ENCODE results near the gene GGA1.
"Not testable (repeated sequence)": the region's sequence is repeated elsewhere in the genome, so short reads cannot be mapped to it uniquely, and the experiment has no call there.

GGA1 gene

DNA sequence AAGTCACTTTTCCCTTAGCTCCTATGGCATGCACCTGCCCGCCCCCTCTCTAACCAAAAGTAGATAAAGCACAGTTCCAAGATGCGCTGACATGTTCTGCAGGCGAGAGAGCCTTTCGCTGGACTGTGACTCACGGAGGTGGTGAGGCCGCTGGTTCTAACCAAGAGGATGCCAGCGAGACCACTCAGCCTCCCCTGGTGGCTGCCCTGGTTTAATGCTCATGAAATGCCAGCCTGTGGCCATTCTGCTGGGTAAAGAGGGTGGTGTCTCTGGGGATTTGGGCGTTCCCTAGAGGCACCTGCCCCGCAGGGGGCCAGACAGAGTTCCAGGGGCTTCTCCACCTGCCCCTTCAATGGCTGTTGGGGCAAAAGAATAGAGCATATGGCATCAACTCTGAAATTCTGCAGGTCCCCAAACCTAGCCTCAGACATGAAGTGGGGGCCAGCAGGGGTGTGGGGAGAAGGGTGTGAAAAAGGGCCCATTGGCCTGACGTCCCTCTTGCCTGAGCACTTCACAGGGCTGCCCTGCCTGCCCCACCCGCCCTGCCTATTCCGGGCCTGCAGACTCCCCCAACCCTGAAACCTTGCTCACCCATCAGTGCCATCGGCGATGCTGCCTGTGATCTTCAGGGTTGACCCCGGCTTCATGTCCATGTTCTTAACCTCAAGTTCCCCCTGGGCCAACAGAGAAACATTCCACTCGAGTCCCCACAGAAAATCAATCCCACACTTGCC lies 37.2 kb upstream of the GGA1 start:
- no peak for DNase-seq

DNA sequence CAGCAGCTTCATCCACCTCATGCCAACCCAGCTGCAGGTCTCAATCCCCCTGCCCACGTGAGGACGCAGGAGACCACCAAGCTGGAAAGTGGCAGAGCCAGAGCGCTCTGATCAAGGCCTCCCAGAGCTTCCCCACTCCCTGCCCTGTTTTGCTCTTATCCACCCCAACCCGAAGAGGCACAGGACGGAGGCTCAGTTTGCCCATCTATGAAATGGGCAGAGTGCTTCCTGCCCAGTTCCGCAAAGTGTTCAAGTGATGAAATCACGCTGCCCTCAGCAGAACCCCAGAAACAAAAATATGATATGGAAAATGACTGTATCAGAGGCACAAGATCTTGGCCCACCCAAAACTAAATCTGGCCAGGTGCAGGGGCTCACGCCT lies 36.7 kb upstream of the GGA1 start:
- DNase-seq: no peak

DNA sequence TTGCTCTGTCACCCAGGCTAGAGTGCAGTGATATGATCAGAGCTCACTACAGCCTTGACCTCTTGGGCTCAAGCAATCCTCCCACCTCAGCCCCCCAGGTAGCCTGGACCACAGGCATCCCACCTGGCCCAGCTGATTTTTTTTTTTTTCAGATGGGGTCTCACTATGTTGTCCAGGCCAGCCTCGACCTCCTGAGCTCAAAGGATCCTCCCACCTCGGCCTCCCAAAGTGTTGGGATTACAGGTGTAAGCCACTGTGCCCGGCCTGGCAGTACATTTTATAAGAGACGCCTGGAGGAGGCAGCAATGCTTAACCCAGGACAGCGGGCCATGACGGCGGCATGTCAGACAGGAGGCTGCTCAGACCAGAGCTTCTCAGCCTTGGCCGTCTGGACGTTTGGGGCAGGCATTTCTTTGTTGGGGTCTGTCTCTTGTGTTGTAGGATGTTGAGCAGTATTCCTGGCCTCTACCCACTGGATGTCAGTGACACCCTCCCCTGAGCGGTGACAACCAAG lies 33.1 kb upstream of the GGA1 start:
- DNase-seq: no peak

DNA sequence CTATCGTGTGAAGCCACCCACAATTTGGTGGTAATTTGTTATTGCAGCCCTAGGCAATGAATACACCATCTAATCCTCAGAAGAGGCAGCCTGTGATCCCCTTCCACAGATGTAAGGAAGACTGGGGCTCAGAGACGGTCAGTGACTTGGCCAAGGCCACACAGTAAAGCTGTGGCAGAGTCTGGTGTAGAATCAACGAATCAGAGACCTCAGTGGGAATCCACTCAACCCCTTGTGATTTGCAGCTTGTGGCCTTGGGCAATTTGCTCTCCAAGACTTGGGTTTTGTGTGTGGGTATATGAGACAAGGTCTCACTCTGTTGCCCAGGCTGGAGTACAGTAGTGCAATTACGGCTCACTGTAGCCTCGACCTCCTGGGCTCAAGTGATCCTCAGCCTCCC lies 30.6 kb upstream of the GGA1 start:
- no peak for DNase-seq

GRCh38 chr22:37581504-37581903 lies 27.1 kb upstream of the GGA1 start:
- DNase-seq: no peak

DNA sequence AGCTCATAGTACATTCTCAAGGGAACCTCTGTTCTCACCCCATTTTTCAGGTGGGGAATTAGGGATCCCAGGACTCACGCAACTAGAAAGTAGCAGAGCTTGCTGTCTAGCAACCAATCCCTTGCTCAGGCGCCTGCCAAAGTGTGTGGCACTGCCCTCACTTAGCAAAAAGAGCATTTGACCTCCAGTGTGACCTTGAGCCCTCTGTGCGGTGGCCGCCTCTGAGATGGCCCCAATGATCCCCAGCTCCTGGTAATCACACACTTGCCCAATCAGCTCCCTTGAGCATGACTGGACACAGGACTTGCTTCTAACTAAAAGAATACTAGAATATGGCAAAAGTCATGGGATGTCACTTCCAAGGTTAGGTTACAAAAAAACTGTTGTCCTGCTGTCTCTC lies 26.1 kb upstream of the GGA1 start:
- no peak for DNase-seq

DNA sequence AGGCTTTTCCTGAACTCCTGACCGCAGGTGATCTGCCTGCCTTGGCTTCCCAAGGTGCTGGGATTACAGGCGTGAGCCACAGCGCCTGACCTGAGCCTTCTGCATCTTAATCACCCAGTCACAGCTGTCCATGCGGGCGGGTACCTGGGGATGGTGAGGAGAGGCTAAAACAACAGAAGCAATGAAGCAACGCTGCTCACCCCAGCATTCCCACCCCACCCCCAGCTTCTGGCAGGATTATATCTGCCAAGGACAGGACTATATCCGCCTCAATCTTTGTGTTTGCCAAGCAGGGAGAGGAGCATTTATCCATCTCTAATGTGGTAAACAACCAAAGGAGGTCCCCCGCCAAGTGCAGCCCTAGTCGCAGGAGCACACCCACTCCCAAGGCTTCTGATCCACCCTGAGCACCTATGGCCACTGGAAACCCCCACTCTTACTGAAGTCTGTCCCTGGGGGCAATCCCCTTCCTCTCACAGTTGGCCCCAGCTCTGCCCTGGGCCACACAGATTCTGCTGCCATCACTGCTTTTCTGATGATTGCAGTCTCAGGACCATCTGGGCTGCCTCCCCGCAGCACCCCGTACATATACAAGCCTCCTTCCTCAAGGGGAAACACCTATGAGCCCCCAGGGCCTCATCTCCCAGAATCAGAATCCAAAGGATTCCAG lies 20.0 kb upstream of the GGA1 start:
- no peak for DNase-seq

GRCh38 chr22:37589636-37590035 lies 19.0 kb upstream of the GGA1 start:
- DNase-seq: no peak

- not testable (repeated sequence) for DNase-seq
Measured at GRCh38 chr22:37591081-37591480, 17.6 kb upstream of the GGA1 start.

DNA sequence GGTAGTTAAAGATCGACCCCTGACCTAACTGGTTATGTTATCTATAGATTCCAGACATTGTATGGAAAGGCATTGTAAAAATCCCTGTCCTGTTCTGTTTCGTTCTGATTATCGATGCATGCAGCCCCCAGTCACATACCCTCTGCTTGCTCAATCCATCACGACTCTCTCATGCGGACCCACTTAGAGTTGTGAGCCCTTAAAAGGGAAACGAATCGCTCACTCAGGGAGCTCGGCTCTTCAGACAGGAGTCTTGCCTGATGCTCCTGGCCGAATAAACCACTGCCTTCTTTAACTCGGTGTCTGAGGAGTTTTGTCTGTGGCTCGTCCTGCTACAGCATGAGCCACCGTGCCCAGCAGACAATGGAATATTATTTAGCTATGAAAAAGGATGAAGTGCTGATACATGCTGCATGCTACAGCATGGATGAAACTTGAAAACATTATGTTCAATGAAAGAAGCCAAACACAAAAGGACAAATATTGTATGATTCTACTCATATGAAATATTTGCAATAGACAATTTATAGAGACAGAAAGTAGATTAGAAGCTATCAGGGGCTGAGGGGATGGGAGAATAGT lies 16.7 kb upstream of the GGA1 start:
- no peak for DNase-seq

DNA sequence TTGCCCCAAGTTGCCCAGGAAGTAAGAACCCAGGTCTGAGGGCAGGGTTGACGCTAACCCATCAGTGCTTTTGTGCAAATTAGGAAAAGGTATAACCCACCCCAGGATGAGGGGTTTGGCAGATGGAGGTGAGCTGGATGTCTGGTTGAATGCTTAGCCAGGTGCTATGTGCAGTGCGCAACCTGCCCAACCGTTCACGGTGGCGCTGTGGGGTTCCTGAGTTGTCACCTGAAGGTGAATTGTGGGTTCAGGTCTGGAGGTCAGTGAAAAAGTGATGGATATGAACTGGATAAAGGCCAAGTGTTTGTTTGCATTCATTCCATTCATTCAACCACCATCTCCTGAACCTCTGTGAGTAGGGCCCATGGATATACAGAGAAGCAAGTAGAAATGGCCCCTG lies 14.4 kb upstream of the GGA1 start:
- no peak for DNase-seq

- DNase-seq: no peak
Measured at GRCh38 chr22:37599153-37599552, 9.5 kb upstream of the GGA1 start.

DNA sequence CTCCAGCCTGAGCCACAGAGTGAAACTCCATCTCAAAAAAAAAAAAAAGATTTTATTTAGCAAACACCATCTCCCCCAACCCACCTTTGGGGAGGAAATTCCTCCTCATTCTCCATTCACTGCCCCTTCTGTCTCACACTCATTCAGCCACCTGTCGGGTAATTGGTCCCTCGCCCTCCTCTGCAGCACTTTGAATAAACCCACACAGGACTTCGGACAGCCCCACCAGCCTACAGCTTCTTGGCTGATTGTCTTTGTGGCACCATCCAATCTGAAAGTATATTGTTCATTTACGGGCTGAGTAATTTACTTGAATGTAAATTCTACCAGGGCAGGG lies 7.5 kb upstream of the GGA1 start:
- no peak for DNase-seq

GRCh38 chr22:37601540-37602442 lies 6.8 kb upstream of the GGA1 start:
- DNase-seq: no peak

DNA sequence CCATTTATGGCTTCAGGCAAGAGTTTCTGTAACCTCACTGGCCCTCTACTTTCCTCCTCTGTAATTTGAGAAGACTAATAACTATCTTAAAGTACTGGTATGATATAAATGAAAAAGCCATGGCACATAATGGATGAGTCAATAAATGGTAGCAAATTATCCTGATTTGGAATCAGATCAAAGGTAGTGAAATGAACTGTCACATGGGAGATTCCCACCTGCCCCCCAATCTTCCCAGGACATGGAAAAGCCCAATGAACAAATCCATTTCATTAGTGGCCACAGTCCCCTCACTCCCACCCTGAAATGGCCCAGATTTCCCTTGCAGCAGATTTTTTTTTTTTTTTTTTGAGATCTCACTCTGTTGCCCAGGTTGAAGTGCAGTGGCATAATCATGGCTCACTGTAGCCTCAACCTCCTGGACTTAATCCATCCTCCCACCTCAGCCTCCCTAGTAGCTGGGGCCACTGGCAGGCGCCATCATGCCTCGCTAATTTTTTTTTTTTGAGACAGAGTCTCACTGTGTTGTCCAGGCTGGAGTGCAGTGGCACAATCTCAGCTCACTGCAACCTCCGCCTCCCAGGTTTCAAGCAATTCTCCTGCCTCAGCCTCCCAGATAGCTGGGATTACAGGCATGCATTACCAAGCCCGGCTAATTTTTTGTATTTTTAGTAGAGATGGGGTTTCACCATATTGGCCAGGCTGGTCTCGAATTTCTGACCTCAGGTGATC lies 5.9 kb upstream of the GGA1 start:
- not testable (repeated sequence) for DNase-seq

- no peak for DNase-seq
Measured at GRCh38 chr22:37604074-37604473, 4.6 kb upstream of the GGA1 start.

DNA sequence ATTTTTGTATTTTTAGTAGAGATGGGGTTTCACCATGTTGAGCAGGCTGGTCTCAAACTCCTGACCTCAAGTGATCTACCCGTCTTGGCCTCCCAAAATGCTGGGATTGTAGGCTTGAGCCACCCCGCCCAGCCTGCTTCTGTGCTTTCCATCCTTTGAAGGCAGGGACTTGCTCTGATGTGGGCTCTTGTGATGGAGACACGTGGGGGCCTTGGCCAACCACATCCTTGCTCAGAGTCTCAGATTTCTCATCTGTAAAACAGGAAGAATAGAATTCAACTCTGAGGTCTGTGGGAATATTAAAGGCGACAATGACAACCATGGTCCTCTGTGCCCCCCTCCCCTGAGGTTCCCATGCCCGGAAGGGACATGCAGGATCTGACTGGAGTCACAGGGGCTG lies 3.8 kb upstream of the GGA1 start:
- DNase-seq: peak; percentile 45

GRCh38 chr22:37607010-37607934 lies 1.4 kb upstream of the GGA1 start:
- DNase-seq: peak; percentile 87

- DNase-seq: no peak
Measured at GRCh38 chr22:37607935-37608476, 628 bp upstream of the GGA1 start.

DNA sequence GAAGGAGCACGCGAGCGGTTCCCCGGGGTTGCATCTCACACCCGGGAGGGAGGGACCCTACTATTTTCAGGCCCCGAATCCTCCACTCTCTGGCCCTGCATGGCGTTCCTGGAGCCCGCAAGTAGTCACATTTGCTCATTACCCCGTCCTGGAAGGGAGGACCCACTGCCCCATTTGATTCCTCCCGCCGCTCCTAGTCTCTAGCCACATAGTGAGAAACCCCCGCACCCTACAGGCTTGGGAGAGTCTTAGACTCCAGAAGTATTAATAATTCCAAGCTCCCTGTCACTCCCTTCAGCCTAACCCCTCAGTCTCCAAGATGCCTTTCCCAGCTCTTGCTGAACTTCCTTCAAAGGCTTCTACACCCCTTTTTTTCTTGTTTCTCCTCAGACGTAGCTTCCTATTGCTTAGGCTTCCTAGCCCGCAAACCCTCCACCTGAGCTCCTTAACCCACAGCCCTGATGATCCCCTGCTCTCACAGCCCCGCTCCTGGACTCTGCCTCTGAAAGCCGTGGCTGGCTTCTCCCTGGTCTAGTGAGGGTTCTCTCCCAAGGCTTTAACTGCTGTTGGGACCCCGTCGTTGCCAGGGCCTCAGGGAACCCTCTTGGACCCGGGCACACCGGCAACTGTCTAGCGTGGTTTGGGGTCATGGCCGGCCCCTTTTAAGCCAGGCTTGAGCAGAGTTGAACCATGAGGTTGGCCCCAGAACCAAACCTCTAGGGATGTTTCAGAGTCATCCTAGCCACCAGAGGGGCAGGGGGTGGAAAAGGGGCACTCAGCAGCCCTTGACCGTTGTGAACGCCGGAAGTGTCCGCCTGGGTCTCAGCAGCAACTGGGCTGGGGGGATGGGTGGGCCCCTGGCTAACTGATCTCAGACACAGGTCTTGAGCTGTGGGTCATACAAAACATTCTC lies 862 bp downstream of the GGA1 start:
- DNase-seq: no peak

Data from stimulated activated naive CD4-positive, alpha-beta T cell treated with Interleukin-2 at 50 U/mL for 16 hours (primary cell).